Measurements from ENCODE around the gene PPP1R2C. TPM values are rescaled to one million over a fixed set of nuclear protein-coding genes. Genes with fewer than 3 reads are reported as not detected.

The PPP1R2C gene
- not detected for total RNA-seq

GRCh38 chrX:42778096-42778495 is at the start of gene PPP1R2C:
Gene PPP1R2C, minus strand, starts transcription at chrX:42778163. Its CDS starts 84 bp downstream, at chrX:42778079.
- DNase-seq (ENCODE audit: low spot score), result no peak
- Histone ChIP-seq H3K4me3 (no peak within 1 kb of the TSS), H3K36me3 (no peaks in the 10 kb centered on the region), H3K4me1 (ENCODE audit: control insufficient read depth in 1 of 2, low read depth in 2 of 2) (no peaks in the 10 kb centered on the region), H3K9me3 (no peaks in the 10 kb centered on the region), H3K27ac (no peak within 1 kb of the TSS), H3K27me3 (replicated peaks; ENCODE audit: insufficient read depth) (no peaks in the 10 kb centered on the region)
- TF ChIP-seq CTCF (IDR thresholded peaks at IDR 0.05), result no peak
- ATAC-seq (ENCODE audit: insufficient number of reproducible peaks, low FRiP score, low read depth), result no peak

GRCh38 chrX:42825201-42825600 is 47.2 kb upstream of the PPP1R2C start:
- no peak for TF ChIP-seq CTCF (IDR thresholded peaks at IDR 0.05)

GRCh38 chrX:42824541-42824940 is 46.6 kb upstream of the PPP1R2C start:
- Histone ChIP-seq H3K36me3 (no peaks in the 10 kb centered on the region), H3K9me3 (no peaks in the 10 kb centered on the region), H3K4me3 (no peak overlapping the region), H3K27ac (no peak overlapping the region), H3K4me1 (ENCODE audit: control insufficient read depth in 1 of 2, low read depth in 2 of 2) (no peaks in the 10 kb centered on the region), H3K27me3 (replicated peaks; ENCODE audit: insufficient read depth) (no peaks in the 10 kb centered on the region)
- ATAC-seq (ENCODE audit: insufficient number of reproducible peaks, low FRiP score, low read depth) (no peak), DNase-seq (ENCODE audit: low spot score) (no peak)
- no peak for TF ChIP-seq CTCF (IDR thresholded peaks at IDR 0.05)

More at GRCh38 chrX:42825201-42825600, 47.2 kb upstream of the PPP1R2C start:
- Histone ChIP-seq H3K27ac (no peak overlapping the region), H3K4me1 (ENCODE audit: control insufficient read depth in 1 of 2, low read depth in 2 of 2) (no peaks in the 10 kb centered on the region), H3K27me3 (replicated peaks; ENCODE audit: insufficient read depth) (no peaks in the 10 kb centered on the region), H3K36me3 (no peaks in the 10 kb centered on the region), H3K9me3 (no peaks in the 10 kb centered on the region), H3K4me3 (no peak overlapping the region)
- ATAC-seq (ENCODE audit: insufficient number of reproducible peaks, low FRiP score, low read depth), result no peak
- no peak for DNase-seq (ENCODE audit: low spot score)

GRCh38 chrX:42823443-42823842 is 45.5 kb upstream of the PPP1R2C start:
- no peak for TF ChIP-seq CTCF (IDR thresholded peaks at IDR 0.05)
- Histone ChIP-seq H3K27ac (no peak overlapping the region), H3K4me1 (ENCODE audit: control insufficient read depth in 1 of 2, low read depth in 2 of 2) (no peaks in the 10 kb centered on the region), H3K36me3 (no peaks in the 10 kb centered on the region), H3K9me3 (no peaks in the 10 kb centered on the region), H3K27me3 (replicated peaks; ENCODE audit: insufficient read depth) (no peaks in the 10 kb centered on the region), H3K4me3 (no peak overlapping the region)
- ATAC-seq (ENCODE audit: insufficient number of reproducible peaks, low FRiP score, low read depth) (no peak), DNase-seq (ENCODE audit: low spot score) (no peak)

- ATAC-seq (ENCODE audit: insufficient number of reproducible peaks, low FRiP score, low read depth) (no peak), DNase-seq (ENCODE audit: low spot score) (no peak)
- no peak overlapping the region for H3K27ac ChIP-seq
- no peaks in the 10 kb centered on the region for H3K36me3 ChIP-seq
- no peak for TF ChIP-seq CTCF (IDR thresholded peaks at IDR 0.05)
- no peaks in the 10 kb centered on the region for H3K9me3 ChIP-seq
- no peak overlapping the region for H3K4me3 ChIP-seq
- no peaks in the 10 kb centered on the region for H3K4me1 ChIP-seq (ENCODE audit: control insufficient read depth in 1 of 2, low read depth in 2 of 2)
- H3K27me3 ChIP-seq (replicated peaks; ENCODE audit: insufficient read depth), result no peaks in the 10 kb centered on the region
Measured at GRCh38 chrX:42821803-42822443, 44.0 kb upstream of the PPP1R2C start.
